ENCODE results near the gene IGFBP6. TPM values are rescaled to one million over a fixed set of nuclear protein-coding genes. Genes with fewer than 3 reads are reported as not detected.

Gene IGFBP6
- total and polyA plus RNA-seq, 7 donors: 3.0 to 444 (median 133) TPM

DNA sequence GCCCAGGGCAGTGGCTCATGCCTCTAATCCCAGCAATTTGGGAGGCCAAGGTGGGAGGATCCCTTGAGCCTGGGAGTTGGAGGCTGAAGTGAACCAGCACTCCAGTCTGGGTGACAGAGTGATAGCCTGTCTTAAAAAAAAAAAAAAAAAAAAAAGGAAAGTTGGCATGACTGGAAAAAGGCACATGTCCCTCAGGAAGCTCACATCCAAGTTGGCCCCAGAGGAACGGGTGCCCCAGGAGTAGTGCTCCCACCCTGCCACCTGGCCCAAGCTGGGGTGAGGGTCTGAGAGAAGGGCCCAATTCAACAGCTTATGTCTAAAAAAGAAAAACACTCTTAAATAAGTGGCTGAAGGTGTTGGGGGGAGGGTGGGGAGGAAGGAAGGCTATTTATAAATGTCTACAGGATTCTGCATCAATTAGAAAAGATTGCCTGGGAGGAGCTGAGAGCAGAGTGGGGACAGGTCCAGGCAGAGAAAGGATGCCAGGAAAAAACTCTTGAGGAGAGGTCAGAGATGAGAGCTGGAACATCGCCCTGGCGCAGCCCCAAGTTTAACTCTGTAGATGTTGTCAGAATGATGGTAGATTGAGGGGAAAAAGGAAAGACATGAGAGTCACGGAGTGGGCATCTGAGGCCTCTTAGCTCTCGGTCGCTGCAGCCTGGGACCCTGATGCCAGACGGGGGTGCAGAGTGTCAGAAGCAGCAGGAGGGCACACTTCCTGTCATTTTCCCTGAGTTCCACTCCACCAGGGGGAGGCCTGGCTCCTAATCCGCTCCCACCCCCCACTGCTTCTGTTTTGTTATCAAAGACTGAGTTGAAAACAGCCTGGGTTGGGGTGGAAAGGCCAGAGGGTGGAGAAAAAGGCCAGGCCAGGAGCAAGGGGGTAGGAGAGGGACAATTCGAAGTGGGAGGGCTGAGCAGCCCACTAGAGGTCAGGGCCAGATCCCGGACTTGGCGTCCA, 25.6 kb upstream of the IGFBP6 start:
- peak in 2 of 4 donors; percentile 40 to 43 for TF ChIP-seq POLR2AphosphoS5 (IDR thresholded peaks at IDR 0.05)
- no peak for TF ChIP-seq POLR2A (IDR thresholded peaks at IDR 0.05)
- Histone ChIP-seq H3K4me3 (no peak overlapping the region), H3K36me3 (peaks cover 4 to 78% (median 24%) of the 10 kb centered on the region in 4 donors), H3K27me3 (no peaks in the 10 kb centered on the region), H3K9me3 (no peaks in the 10 kb centered on the region), H3K4me1 (peaks cover 0 to 59% (median 48%) of the 10 kb centered on the region in 4 donors), H3K27ac (peak overlapping the region; percentile 62 to 83 (median 71))
- peak; percentile 95 for DNase-seq
- intact Hi-C loops (cut with DNase I): no loop called here
- WGBS, 2 donors: 75 to 84% methylated on average over 11 of the region's 11 CpGs

DNA sequence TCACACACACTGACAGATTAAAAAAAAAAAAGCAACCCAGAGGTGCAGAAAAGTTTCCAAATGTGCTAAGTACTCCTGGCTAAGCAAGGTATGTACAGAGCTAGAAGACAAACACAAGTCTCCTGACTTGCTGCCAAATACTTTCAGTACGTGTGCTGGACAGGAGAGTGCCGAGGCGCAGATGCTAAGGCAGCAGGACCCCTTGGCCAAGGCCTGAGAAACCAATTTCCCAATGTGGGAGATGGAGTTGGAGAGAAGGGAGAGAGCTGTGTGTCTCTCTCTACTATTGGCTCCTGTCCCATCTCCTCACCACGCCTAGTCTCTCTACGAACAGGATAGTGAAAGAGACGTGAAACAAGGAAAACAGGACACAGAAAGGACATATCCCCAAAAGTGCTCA, 23.6 kb upstream of the IGFBP6 start:
- no peaks in the 10 kb centered on the region for H3K9me3 ChIP-seq
- no peak for TF ChIP-seq EP300 (IDR thresholded peaks at IDR 0.05)
- peak in 1 of 4 donors; percentile 11 for TF ChIP-seq POLR2AphosphoS5 (IDR thresholded peaks at IDR 0.05)
- no peak for TF ChIP-seq POLR2A (IDR thresholded peaks at IDR 0.05)
- peaks cover 4 to 66% (median 18%) of the 10 kb centered on the region in 4 donors for H3K36me3 ChIP-seq
- 54 to 73% methylated on average over 6 of the region's 6 CpGs for WGBS, 2 donors
- peak; percentile 89 for DNase-seq
- H3K27me3 ChIP-seq: no peaks in the 10 kb centered on the region
- intact Hi-C loops (cut with DNase I): no loop called here
- H3K4me3 ChIP-seq: no peak overlapping the region
- H3K27ac ChIP-seq: peak overlapping the region; percentile 59 to 83 (median 64)
- peaks cover 0 to 72% (median 59%) of the 10 kb centered on the region in 4 donors for H3K4me1 ChIP-seq

GRCh38 chr12:53074283-53074998, 23.0 kb upstream of the IGFBP6 start:
- no peaks in the 10 kb centered on the region for H3K27me3 ChIP-seq
- WGBS, 2 donors: 88 to 94% methylated on average over 11 of the region's 11 CpGs

DNA sequence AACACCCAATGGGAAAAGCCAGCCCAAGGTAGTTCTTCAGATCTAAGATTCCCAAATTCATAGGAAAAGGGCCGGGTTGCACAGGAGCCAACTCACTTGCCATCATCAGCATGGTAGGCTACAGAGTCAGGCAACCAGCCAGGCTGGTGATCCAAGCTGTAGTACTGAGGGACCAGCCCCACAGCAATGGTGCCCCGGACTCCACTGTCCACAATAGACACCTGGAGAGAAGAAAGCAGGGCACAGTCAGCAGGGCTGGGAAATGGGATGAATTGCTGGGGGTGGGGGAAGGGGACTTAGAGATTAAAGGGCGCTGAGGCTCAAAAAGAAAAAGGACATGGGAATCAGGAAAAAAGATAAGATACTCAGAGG, 22.5 kb upstream of the IGFBP6 start:
- Histone ChIP-seq H3K27me3 (no peaks in the 10 kb centered on the region), H3K36me3 (peaks cover 4 to 56% (median 16%) of the 10 kb centered on the region in 4 donors), H3K4me1 (peaks cover 0 to 67% (median 59%) of the 10 kb centered on the region in 4 donors), H3K9me3 (no peaks in the 10 kb centered on the region), H3K4me3 (no peak overlapping the region), H3K27ac (peak overlapping the region; percentile 59 to 83 (median 64))
- 95 to 96% methylated on average over 3 of the region's 3 CpGs for WGBS, 2 donors
- TF ChIP-seq POLR2A (IDR thresholded peaks at IDR 0.05) (no peak), EP300 (IDR thresholded peaks at IDR 0.05) (no peak)
- intact Hi-C loops (cut with DNase I): no loop called here
- peak; percentile 61 for DNase-seq

More at GRCh38 chr12:53074283-53074998, 23.0 kb upstream of the IGFBP6 start:
- H3K36me3 ChIP-seq: peaks cover 4 to 61% (median 16%) of the 10 kb centered on the region in 4 donors
- no peak overlapping the region for H3K4me3 ChIP-seq
- peak overlapping the region; percentile 59 to 83 (median 64) for H3K27ac ChIP-seq
- H3K9me3 ChIP-seq: no peaks in the 10 kb centered on the region
- intact Hi-C loops (cut with DNase I): no loop called here
- H3K4me1 ChIP-seq: peaks cover 0 to 68% (median 59%) of the 10 kb centered on the region in 4 donors
- DNase-seq: peak; percentile 72
- TF ChIP-seq, protein P1, sequence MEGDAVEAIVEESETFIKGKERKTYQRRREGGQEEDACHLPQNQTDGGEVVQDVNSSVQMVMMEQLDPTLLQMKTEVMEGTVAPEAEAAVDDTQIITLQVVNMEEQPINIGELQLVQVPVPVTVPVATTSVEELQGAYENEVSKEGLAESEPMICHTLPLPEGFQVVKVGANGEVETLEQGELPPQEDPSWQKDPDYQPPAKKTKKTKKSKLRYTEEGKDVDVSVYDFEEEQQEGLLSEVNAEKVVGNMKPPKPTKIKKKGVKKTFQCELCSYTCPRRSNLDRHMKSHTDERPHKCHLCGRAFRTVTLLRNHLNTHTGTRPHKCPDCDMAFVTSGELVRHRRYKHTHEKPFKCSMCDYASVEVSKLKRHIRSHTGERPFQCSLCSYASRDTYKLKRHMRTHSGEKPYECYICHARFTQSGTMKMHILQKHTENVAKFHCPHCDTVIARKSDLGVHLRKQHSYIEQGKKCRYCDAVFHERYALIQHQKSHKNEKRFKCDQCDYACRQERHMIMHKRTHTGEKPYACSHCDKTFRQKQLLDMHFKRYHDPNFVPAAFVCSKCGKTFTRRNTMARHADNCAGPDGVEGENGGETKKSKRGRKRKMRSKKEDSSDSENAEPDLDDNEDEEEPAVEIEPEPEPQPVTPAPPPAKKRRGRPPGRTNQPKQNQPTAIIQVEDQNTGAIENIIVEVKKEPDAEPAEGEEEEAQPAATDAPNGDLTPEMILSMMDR (IDR thresholded peaks at IDR 0.05): no peak
- TF ChIP-seq POLR2AphosphoS5 (IDR thresholded peaks at IDR 0.05) (no peak), POLR2A (IDR thresholded peaks at IDR 0.05) (no peak), EP300 (IDR thresholded peaks at IDR 0.05) (no peak)

DNA sequence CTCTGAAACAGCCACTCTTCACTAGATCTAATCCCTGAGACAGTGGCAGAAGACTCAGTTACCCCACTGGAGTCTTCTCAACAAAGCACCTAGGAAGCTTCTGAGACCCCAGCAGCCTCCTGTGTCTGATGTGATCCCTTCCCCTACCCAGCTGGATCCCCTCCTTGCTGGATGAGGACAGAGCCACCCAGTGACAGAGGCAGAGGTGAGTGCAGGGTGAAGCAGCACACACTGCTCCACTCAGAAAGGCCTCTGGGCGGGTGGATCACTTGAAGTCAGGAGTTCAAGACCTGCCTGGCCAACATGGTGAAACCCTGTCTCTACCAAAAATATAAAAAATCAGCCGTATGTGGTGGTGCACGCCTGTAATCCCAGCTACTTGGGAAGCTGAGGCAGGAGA, 21.0 kb upstream of the IGFBP6 start:
- Histone ChIP-seq H3K4me1 (peaks cover 0 to 64% (median 58%) of the 10 kb centered on the region in 4 donors), H3K9me3 (no peaks in the 10 kb centered on the region), H3K27ac (peak overlapping the region in 1 of 4 donors; percentile 16), H3K36me3 (peaks cover 4 to 43% (median 16%) of the 10 kb centered on the region in 4 donors), H3K4me3 (no peak overlapping the region), H3K27me3 (no peaks in the 10 kb centered on the region)
- 94 to 97% methylated on average over 3 of the region's 3 CpGs for WGBS, 2 donors
- TF ChIP-seq, protein P1 (IDR thresholded peaks at IDR 0.05): no peak
- TF ChIP-seq POLR2A (IDR thresholded peaks at IDR 0.05) (no peak), POLR2AphosphoS5 (IDR thresholded peaks at IDR 0.05) (no peak)
- peak; percentile 56 for DNase-seq
- intact Hi-C loops (cut with DNase I): no loop called here

All from sigmoid colon (tissue), 7 donors.